Measurements from ENCODE around the gene TRIM69. TPM values are rescaled to one million over a fixed set of nuclear protein-coding genes. Genes with fewer than 3 reads are reported as not detected.

The TRIM69 gene
- total and polyA plus RNA-seq, 7 experiments from 2014 or later, result 12.4 to 65.0 (median 23.1) TPM

DNA sequence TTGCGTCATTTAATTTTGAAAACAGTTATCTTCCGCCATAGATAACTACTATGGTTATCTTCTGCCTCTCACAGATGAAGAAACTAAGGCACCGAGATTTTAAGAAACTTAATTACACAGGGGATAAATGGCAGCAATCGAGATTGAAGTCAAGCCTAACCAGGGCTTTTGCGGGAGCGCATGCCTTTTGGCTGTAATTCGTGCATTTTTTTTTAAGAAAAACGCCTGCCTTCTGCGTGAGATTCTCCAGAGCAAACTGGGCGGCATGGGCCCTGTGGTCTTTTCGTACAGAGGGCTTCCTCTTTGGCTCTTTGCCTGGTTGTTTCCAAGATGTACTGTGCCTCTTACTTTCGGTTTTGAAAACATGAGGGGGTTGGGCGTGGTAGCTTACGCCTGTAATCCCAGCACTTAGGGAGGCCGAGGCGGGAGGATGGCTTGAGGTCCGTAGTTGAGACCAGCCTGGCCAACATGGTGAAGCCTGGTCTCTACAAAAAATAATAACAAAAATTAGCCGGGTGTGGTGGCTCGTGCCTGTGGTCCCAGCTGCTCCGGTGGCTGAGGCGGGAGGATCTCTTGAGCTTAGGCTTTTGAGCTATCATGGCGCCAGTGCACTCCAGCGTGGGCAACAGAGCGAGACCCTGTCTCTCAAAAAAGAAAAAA, 23.9 kb upstream of the TRIM69 start:
- H3K4me1 ChIP-seq (ENCODE audit: control insufficient read depth in 2 of 2, insufficient read depth in 2 of 2, low read length in 2 of 2), result peaks cover 24 to 36% of the 10 kb centered on the region in 2 donors
- POLR2A ChIA-PET, result interaction anchor here (0.6 to 39.4 kb wide), 19 partner anchors 15 to 175 kb away, joined by 3 to 3822 read pairs (median 8); partner anchors contain the start of genes EIF3J, SPG11 and TRIM69
- H3K4me3 ChIP-seq (ENCODE audit: low read length), result peak overlapping the region; percentile 83
- peak overlapping the region; percentile 93 to 100 (median 98) for H3K4me3 Mint-ChIP-seq
- peaks cover 0 to 17% (median 0%) of the 10 kb centered on the region in 5 donors for H3K27me3 Mint-ChIP-seq
- H3K36me3 ChIP-seq (ENCODE audit: control insufficient read depth in 2 of 3, insufficient read depth in 3 of 3, low read length in 3 of 3), result peaks cover 35 to 54% (median 37%) of the 10 kb centered on the region in 3 experiments
- CTCF ChIA-PET, result interaction anchor here (1.3 to 13.5 kb wide), 8 partner anchors 10 to 49 kb away, joined by 4 to 235 read pairs (median 18); partner anchors contain the start of genes SPG11 and TRIM69
- H3K4me1 Mint-ChIP-seq, result peaks cover 35 to 77% (median 60%) of the 10 kb centered on the region in 7 donors
- H3K9me3 ChIP-seq (ENCODE audit: control insufficient read depth in 2 of 3, low read length in 3 of 3), result no peaks in the 10 kb centered on the region
- ATAC-seq, result peak; percentile 28
- peak overlapping the region; percentile 98 to 100 (median 100) for H3K27ac Mint-ChIP-seq
- H3K27me3 ChIP-seq (ENCODE audit: control insufficient read depth in 2 of 2, insufficient read depth in 2 of 2, low read length in 2 of 2), result no peaks in the 10 kb centered on the region
- peaks cover 0 to 17% (median 0%) of the 10 kb centered on the region in 11 donors for H3K9me3 Mint-ChIP-seq
- H3K36me3 Mint-ChIP-seq, result peaks cover 15 to 76% (median 68%) of the 10 kb centered on the region in 5 donors
- H3K27ac ChIP-seq (ENCODE audit: low read depth, low read length), result peak overlapping the region; percentile 95
- intact Hi-C loops (cut with micrococcal nuclease), result loop anchor here (1.0 to 5.0 kb wide), 3 partner anchors 26 to 1200 kb away; no protein-coding TSS in a partner anchor
- peak; percentile 40 to 85 (median 80) for DNase-seq

DNA sequence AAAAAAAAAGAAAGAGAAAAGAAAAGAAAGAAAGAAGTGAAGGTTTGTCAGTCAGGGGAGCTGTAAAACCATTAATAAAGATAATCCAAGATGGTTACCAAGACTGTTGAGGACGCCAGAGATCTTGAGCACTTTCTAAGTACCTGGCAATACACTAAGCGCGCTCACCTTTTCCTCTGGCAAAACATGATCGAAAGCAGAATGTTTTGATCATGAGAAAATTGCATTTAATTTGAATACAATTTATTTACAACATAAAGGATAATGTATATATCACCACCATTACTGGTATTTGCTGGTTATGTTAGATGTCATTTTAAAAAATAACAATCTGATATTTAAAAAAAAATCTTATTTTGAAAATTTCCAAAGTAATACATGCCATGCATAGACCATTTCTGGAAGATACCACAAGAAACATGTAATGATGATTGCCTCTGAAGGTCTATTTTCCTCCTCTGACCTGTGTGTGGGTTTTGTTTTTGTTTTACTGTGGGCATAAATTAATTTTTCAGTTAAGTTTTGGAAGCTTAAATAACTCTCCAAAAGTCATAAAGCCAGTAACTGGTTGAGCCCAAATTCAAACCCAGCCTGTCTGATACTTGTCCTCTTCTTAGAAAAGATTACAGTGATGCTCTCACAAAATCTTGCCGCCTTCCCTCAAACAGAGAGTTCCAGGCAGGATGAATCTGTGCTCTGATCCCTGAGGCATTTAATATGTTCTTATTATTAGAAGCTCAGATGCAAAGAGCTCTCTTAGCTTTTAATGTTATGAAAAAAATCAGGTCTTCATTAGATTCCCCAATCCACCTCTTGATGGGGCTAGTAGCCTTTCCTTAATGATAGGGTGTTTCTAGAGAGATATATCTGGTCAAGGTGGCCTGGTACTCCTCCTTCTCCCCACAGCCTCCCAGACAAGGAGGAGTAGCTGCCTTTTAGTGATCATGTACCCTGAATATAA, 23.0 kb upstream of the TRIM69 start:
- peak overlapping the region; percentile 98 to 100 (median 100) for H3K27ac Mint-ChIP-seq
- DNase-seq (peak in 4 of 9 donors; percentile 17 to 45 (median 30)), ATAC-seq (no peak)
- peaks cover 42 to 62% (median 45%) of the 10 kb centered on the region in 3 experiments for H3K36me3 ChIP-seq (ENCODE audit: control insufficient read depth in 2 of 3, insufficient read depth in 3 of 3, low read length in 3 of 3)
- H3K27me3 ChIP-seq (ENCODE audit: control insufficient read depth in 2 of 2, insufficient read depth in 2 of 2, low read length in 2 of 2), result no peaks in the 10 kb centered on the region
- peaks cover 0 to 17% (median 0%) of the 10 kb centered on the region in 5 donors for H3K27me3 Mint-ChIP-seq
- POLR2A ChIA-PET, result interaction anchor here (0.6 to 39.4 kb wide), 14 partner anchors 8 to 155 kb away, joined by 3 to 3822 read pairs (median 6); partner anchors contain the start of genes SPG11 and TRIM69
- H3K27ac ChIP-seq (ENCODE audit: low read depth, low read length), result peak overlapping the region; percentile 95
- H3K9me3 Mint-ChIP-seq, result peaks cover 0 to 17% (median 0%) of the 10 kb centered on the region in 11 donors
- intact Hi-C loops (cut with micrococcal nuclease), result loop anchor here (1.0 to 5.0 kb wide), 3 partner anchors 25 to 1201 kb away; no protein-coding TSS in a partner anchor
- H3K4me3 Mint-ChIP-seq, result peak overlapping the region; percentile 93 to 100 (median 98)
- CTCF ChIA-PET, result interaction anchor here (1.0 to 13.5 kb wide), 7 partner anchors 9 to 50 kb away, joined by 3 to 235 read pairs (median 4); partner anchors contain the start of genes SPG11 and TRIM69
- H3K36me3 Mint-ChIP-seq, result peaks cover 11 to 77% (median 67%) of the 10 kb centered on the region in 5 donors
- H3K4me1 ChIP-seq (ENCODE audit: control insufficient read depth in 2 of 2, insufficient read depth in 2 of 2, low read length in 2 of 2), result peaks cover 32 to 44% of the 10 kb centered on the region in 2 donors
- H3K9me3 ChIP-seq (ENCODE audit: control insufficient read depth in 2 of 3, low read length in 3 of 3), result no peaks in the 10 kb centered on the region
- peaks cover 42 to 80% (median 60%) of the 10 kb centered on the region in 7 donors for H3K4me1 Mint-ChIP-seq
- H3K4me3 ChIP-seq (ENCODE audit: low read length), result peak overlapping the region; percentile 83

DNA sequence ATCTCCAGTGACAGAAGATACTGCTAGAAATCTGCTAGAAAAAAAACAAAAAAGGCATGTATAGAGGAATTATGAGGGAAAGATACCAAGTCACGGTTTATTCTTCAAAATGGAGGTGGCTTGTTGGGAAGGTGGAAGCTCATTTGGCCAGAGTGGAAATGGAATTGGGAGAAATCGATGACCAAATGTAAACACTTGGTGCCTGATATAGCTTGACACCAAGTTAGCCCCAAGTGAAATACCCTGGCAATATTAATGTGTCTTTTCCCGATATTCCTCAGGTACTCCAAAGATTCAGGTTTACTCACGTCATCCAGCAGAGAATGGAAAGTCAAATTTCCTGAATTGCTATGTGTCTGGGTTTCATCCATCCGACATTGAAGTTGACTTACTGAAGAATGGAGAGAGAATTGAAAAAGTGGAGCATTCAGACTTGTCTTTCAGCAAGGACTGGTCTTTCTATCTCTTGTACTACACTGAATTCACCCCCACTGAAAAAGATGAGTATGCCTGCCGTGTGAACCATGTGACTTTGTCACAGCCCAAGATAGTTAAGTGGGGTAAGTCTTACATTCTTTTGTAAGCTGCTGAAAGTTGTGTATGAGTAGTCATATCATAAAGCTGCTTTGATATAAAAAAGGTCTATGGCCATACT, 21.1 kb upstream of the TRIM69 start:
- peak overlapping the region; percentile 64 to 100 (median 89) for H3K27ac Mint-ChIP-seq
- intact Hi-C loops (cut with micrococcal nuclease), result no loop called here
- Histone ChIP-seq H3K36me3 (ENCODE audit: control insufficient read depth in 2 of 3, insufficient read depth in 3 of 3, low read length in 3 of 3) (peaks cover 50 to 68% (median 50%) of the 10 kb centered on the region in 3 experiments), H3K4me1 (ENCODE audit: control insufficient read depth in 2 of 2, insufficient read depth in 2 of 2, low read length in 2 of 2) (peaks cover 44 to 55% of the 10 kb centered on the region in 2 donors), H3K4me3 (ENCODE audit: low read length) (peak overlapping the region; percentile 83), H3K27ac (ENCODE audit: low read depth, low read length) (peak overlapping the region; percentile 95), H3K27me3 (ENCODE audit: control insufficient read depth in 2 of 2, insufficient read depth in 2 of 2, low read length in 2 of 2) (no peaks in the 10 kb centered on the region), H3K9me3 (ENCODE audit: control insufficient read depth in 2 of 3, low read length in 3 of 3) (no peaks in the 10 kb centered on the region)
- H3K9me3 Mint-ChIP-seq, result peaks cover 0 to 21% (median 0%) of the 10 kb centered on the region in 11 donors
- peaks cover 11 to 82% (median 69%) of the 10 kb centered on the region in 5 donors for H3K36me3 Mint-ChIP-seq
- peak overlapping the region; percentile 93 to 100 (median 98) for H3K4me3 Mint-ChIP-seq
- POLR2A ChIA-PET, result interaction anchor here (0.6 to 39.4 kb wide), 8 partner anchors 10 to 137 kb away, joined by 3 to 3822 read pairs (median 7); partner anchors contain the start of genes SPG11 and TRIM69
- ATAC-seq (no peak), DNase-seq (peak in 4 of 9 donors; percentile 17 to 41 (median 26))
- H3K27me3 Mint-ChIP-seq, result peaks cover 0 to 17% (median 0%) of the 10 kb centered on the region in 5 donors
- peaks cover 45 to 81% (median 62%) of the 10 kb centered on the region in 7 donors for H3K4me1 Mint-ChIP-seq
- CTCF ChIA-PET, result interaction anchor here (1.0 to 13.5 kb wide), 6 partner anchors 10 to 52 kb away, joined by 3 to 235 read pairs (median 4); partner anchors contain the start of genes SPG11 and TRIM69

DNA sequence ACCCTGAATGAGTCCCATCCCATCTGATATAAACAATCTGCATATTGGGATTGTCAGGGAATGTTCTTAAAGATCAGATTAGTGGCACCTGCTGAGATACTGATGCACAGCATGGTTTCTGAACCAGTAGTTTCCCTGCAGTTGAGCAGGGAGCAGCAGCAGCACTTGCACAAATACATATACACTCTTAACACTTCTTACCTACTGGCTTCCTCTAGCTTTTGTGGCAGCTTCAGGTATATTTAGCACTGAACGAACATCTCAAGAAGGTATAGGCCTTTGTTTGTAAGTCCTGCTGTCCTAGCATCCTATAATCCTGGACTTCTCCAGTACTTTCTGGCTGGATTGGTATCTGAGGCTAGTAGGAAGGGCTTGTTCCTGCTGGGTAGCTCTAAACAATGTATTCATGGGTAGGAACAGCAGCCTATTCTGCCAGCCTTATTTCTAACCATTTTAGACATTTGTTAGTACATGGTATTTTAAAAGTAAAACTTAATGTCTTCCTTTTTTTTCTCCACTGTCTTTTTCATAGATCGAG, 20.5 kb upstream of the TRIM69 start:
- H3K9me3 ChIP-seq (ENCODE audit: control insufficient read depth in 2 of 3, low read length in 3 of 3), result no peaks in the 10 kb centered on the region
- peaks cover 0 to 21% (median 0%) of the 10 kb centered on the region in 11 donors for H3K9me3 Mint-ChIP-seq
- peaks cover 48 to 84% (median 64%) of the 10 kb centered on the region in 7 donors for H3K4me1 Mint-ChIP-seq
- no peak for ATAC-seq
- peaks cover 50 to 58% of the 10 kb centered on the region in 2 donors for H3K4me1 ChIP-seq (ENCODE audit: control insufficient read depth in 2 of 2, insufficient read depth in 2 of 2, low read length in 2 of 2)
- H3K27me3 ChIP-seq (ENCODE audit: control insufficient read depth in 2 of 2, insufficient read depth in 2 of 2, low read length in 2 of 2), result no peaks in the 10 kb centered on the region
- peak overlapping the region; percentile 83 for H3K4me3 ChIP-seq (ENCODE audit: low read length)
- intact Hi-C loops (cut with micrococcal nuclease), result no loop called here
- H3K27me3 Mint-ChIP-seq, result peaks cover 0 to 17% (median 0%) of the 10 kb centered on the region in 5 donors
- peak overlapping the region; percentile 93 to 100 (median 98) for H3K4me3 Mint-ChIP-seq
- ChIA-PET POLR2A (interaction anchor here (0.6 to 39.4 kb wide), 8 partner anchors 9 to 127 kb away, joined by 3 to 3822 read pairs (median 4); partner anchors contain the start of genes SPG11 and TRIM69), CTCF (interaction anchor here (1.0 to 13.5 kb wide), 6 partner anchors 10 to 52 kb away, joined by 3 to 235 read pairs (median 4); partner anchors contain the start of genes SPG11 and TRIM69)
- peak in 1 of 9 donors; percentile 9 for DNase-seq
- H3K27ac ChIP-seq (ENCODE audit: low read depth, low read length), result peak overlapping the region; percentile 95
- H3K36me3 Mint-ChIP-seq, result peaks cover 11 to 82% (median 69%) of the 10 kb centered on the region in 5 donors
- peaks cover 50 to 68% (median 50%) of the 10 kb centered on the region in 3 experiments for H3K36me3 ChIP-seq (ENCODE audit: control insufficient read depth in 2 of 3, insufficient read depth in 3 of 3, low read length in 3 of 3)
- H3K27ac Mint-ChIP-seq, result peak overlapping the region; percentile 33 to 100 (median 89)

DNA sequence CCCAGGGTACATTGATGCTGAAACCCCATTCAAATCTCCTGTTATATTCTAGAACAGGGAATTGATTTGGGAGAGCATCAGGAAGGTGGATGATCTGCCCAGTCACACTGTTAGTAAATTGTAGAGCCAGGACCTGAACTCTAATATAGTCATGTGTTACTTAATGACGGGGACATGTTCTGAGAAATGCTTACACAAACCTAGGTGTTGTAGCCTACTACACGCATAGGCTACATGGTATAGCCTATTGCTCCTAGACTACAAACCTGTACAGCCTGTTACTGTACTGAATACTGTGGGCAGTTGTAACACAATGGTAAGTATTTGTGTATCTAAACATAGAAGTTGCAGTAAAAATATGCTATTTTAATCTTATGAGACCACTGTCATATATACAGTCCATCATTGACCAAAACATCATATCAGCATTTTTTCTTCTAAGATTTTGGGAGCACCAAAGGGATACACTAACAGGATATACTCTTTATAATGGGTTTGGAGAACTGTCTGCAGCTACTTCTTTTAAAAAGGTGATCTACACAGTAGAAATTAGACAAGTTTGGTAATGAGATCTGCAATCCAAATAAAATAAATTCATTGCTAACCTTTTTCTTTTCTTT, 19.2 kb upstream of the TRIM69 start:
- intact Hi-C loops (cut with micrococcal nuclease), result no loop called here
- peak overlapping the region; percentile 54 to 100 (median 97) for H3K4me3 Mint-ChIP-seq
- H3K36me3 ChIP-seq (ENCODE audit: control insufficient read depth in 2 of 3, insufficient read depth in 3 of 3, low read length in 3 of 3), result peaks cover 50 to 60% (median 50%) of the 10 kb centered on the region in 3 experiments
- H3K4me1 Mint-ChIP-seq, result peaks cover 58 to 86% (median 76%) of the 10 kb centered on the region in 7 donors
- DNase-seq (no peak), ATAC-seq (no peak)
- ChIA-PET POLR2A (interaction anchor here (0.6 to 39.4 kb wide), 9 partner anchors 11 to 139 kb away, joined by 3 to 3822 read pairs (median 3); partner anchors contain the start of genes SPG11 and TRIM69), CTCF (interaction anchor here (12.8 to 13.5 kb wide), 2 partner anchors 19 to 54 kb away, joined by 171 to 235 read pairs; partner anchors contain the start of genes SPG11 and TRIM69)
- peak overlapping the region; percentile 22 for H3K4me3 ChIP-seq (ENCODE audit: low read length)
- H3K27ac Mint-ChIP-seq, result peak overlapping the region; percentile 43 to 100 (median 90)
- peaks cover 11 to 71% (median 67%) of the 10 kb centered on the region in 5 donors for H3K36me3 Mint-ChIP-seq
- H3K27me3 ChIP-seq (ENCODE audit: control insufficient read depth in 2 of 2, insufficient read depth in 2 of 2, low read length in 2 of 2), result no peaks in the 10 kb centered on the region
- H3K9me3 Mint-ChIP-seq, result peaks cover 0 to 13% (median 0%) of the 10 kb centered on the region in 11 donors
- peaks cover 62 to 70% of the 10 kb centered on the region in 2 donors for H3K4me1 ChIP-seq (ENCODE audit: control insufficient read depth in 2 of 2, insufficient read depth in 2 of 2, low read length in 2 of 2)
- no peaks in the 10 kb centered on the region for H3K9me3 ChIP-seq (ENCODE audit: control insufficient read depth in 2 of 3, low read length in 3 of 3)
- H3K27ac ChIP-seq (ENCODE audit: low read depth, low read length), result peak overlapping the region; percentile 95
- peaks cover 0 to 11% (median 0%) of the 10 kb centered on the region in 5 donors for H3K27me3 Mint-ChIP-seq
